Stimulated activated CD4-positive, alpha-beta T cell treated with anti-CD3 and anti-CD28 coated beads, Interleukin-12 subunit alpha, Interleukin-12 subunit beta, amount 100 ng/mL, for 4 hours (primary cell): Measurements from ENCODE around the gene FSTL4.

Experiments used
- DNase-seq: peaks from one replicate; pipeline ENCODE4 v3.0.0-alpha.2; 2020

FSTL4 gene

GRCh38 chr5:133250527-133250926 is 361.8 kb downstream of the FSTL4 start:
- DNase-seq = no peak

GRCh38 chr5:133249593-133249992 is 362.7 kb downstream of the FSTL4 start:
- no peak for DNase-seq

- no peak for DNase-seq
Observed at GRCh38 chr5:133247881-133248624, 364.3 kb downstream of the FSTL4 start.

GRCh38 chr5:133247151-133247709 is 365.1 kb downstream of the FSTL4 start:
- no peak for DNase-seq

GRCh38 chr5:133246376-133247150 is 365.8 kb downstream of the FSTL4 start:
- DNase-seq = no peak

GRCh38 chr5:133246053-133246370 is 366.3 kb downstream of the FSTL4 start:
- no peak for DNase-seq

- DNase-seq = peak; percentile 19
Observed at GRCh38 chr5:133245191-133246052, 366.9 kb downstream of the FSTL4 start.

- DNase-seq = no peak
Observed at GRCh38 chr5:133244242-133244641, 368.1 kb downstream of the FSTL4 start.

DNA sequence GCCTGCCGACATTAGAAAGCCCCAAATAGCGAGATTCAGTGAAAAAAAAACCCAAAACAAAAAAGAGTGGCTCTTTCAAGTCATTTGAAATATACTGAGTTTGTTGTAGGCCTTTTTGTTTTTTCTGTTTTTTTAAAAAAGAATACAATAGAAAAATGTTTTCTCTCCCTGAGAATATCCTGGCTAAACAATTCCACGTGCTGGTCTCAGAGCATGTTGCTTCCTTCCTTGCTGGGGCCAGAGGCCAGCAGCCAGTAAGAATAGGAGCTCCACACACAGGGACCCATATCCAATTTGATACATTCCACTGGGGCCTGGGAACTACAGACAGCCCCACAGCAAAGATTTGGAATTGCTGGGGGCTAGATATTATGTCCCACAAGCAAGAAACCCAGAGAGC is 369.1 kb downstream of the FSTL4 start:
- DNase-seq = no peak

DNA sequence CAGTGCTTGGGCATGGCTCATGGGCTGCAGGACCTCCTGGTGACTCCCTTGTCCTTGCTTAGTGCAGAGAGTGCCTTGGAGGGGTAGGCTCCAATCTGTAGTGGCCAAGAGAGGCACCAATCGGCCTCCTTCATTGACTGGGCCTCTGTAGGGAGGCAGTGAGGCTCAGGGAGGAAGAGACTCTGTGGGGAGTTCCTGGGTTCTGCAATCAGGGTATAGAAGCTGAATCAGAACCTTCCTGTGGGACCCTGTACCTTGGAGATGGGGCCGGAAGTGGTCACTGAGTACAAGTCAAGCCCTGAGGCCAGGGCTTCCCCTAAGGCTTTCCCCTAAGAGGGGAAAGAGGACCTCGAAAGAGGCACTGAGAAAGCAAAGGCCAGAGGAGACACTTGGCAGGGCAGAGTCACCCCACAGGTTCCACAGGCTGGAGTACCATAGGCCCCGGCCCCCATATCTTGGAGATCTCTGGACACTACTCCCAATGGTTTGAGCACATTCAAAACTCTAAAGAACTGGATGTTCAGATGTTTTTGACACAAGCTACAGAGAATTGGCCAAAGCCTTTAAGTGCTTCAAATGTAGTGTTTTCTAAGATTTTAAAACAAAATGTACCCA is 370.0 kb downstream of the FSTL4 start:
- DNase-seq = no peak

- DNase-seq = no peak
Observed at GRCh38 chr5:133241179-133242092, 370.9 kb downstream of the FSTL4 start.

DNA sequence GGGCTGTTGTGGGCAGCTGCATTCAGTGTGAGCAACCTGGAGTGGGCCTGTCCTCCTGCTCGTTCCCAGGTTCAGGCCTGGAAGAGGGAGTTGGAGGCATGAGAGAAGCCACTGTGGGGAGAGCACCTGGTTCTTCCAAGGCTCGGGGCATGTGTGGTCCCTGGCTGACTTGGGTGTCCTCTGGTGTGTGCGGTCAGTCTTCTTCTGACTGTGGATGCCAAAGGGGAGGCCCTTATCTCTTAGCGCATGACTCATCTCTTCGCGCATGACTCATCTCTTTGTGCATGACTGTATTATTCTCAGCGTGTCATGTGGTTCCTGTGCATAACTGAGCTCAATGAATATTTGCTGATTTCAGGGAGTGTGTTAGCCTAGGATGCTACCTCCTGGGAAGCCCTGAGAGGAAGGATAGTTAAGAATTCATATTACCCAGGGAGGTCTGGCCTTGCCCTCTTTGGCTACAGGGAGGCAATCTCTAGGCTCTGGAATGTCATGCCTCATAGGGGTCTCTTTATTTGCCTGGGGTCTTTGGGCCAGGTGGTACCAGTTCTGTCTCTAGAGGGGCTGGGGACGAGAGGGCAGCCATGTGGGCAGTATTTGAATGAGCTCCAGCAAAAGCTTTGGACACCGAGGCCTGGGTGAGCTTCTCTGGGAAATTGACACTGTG is 371.8 kb downstream of the FSTL4 start:
- DNase-seq = no peak

DNA sequence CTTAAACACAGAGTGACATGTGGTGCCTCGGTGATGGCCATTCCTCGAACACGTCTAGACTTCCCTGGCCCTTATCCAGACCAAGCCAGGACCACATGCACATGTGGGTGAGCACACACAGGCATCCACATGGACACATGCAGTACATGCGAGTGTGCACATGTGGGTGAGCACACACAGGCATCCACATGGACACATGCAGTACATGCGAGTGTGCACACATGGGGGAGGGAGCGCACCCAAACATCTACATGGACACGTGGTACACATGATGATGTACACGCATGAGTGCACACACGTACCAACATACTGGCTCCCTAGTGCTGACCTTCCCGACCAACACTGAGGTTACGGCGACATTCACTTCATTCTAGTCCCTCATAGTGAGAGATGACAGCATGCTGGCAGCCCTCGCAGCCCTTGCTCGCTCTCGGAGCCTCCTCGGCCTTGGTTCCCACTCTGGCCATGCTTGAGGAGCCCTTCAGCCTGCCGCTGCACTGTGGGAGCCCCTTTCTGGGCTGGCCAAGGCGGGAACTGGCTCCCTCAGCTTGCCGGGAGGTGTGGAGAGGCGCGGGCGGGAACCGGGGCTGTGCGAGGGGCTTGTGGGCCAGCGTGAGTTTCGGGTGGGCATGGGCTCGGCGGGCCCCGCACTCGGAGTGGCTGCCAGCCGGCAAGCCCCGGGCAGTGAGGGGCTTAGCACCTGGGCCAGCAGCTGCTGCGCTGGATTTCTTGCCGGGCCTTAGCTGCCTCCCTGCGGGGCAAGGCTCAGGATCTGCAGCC is 373.7 kb downstream of the FSTL4 start:
- no peak for DNase-seq

DNA sequence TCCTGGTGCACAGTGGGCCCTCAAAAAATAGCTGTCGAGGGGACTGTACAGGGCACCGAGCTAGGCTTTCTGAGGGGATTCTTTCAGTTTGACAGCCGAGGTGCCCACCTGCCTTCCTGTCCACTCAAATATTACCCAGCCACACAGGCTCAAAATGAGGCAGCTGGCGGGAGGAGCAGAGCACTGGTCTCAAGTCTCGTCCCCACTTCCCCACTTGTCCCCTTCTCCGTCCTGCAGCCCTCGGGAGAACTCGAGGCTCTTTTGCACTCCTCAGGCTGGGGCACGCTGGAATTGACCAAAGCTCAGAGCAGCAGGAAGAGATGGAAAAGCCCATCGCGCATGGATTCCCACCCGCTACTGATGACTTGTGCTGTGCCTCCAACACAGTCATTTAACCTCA is 375.4 kb downstream of the FSTL4 start:
- no peak for DNase-seq

DNA sequence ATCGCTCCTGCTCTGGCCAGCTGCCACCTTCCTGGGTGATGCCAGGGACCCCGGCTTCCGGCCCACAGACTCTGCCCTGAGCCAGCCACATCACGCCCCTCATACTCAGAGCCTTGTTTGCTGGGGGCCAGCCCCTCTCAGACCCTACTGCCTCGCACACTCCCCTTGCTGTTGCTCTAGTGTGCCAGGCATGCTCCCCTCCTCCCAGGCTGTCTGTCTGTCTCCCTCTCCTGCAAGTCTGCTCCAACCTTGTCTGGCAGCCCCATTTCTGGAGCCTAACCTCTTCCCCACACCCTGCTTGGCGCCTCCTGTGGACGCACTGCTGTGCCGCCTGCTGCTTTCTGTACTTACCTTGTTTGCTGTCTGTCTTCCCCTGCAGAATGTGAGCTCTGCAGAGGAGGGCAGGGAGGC is 375.8 kb downstream of the FSTL4 start:
- no peak for DNase-seq

DNA sequence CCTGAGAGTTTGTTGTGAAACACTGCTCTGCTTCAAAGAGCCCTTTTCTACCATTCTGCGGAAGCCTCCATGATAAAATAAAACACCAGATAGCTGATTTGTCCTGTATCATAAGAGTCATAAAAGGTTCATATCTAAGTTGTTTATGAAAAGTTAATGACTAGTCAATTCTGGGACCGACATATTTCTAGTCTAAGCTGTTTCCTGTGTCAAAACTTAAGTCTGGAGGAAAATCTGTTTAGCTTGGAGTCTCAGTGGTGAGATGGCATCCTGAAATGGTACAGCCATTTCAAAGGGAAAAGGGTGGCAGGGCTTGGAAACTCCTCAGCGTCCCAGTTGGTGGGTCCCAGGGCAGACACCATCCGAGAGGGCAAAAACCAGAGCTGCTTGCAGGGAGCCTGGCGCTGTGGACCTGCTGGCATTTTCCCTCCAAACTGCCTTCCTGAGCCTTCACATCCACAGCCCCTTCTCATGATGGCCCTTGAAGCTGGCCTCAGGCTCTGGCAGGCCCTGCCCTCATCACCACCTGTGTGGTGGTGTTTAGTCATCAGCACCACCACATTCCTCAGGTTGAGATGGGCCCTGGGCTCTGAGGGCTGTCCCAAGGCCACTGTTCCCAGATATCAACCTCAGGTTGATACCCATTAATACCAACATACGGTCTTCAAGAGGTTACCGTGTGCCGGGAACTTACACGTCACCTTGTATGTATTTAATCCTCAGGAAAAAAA is 376.5 kb downstream of the FSTL4 start:
- no peak for DNase-seq

DNA sequence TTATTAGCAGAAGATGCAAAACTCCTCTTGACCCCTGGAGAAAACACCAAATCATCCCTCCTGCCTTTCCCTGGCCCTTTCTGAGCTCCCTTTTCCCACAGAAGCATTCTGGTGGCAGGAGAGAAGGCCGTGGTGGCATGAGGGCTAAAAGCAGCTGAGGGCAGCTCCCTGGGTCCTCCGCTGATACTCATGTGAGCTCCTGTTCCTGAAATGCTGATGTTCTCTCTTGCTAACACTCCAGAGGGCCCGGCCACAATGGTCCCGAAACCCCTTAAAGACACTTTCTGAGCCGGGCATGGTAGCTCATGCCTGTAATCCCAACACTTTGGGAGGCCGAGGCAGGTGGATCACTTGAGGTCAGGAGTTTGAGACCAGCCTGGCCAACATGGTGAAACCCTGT is 377.4 kb downstream of the FSTL4 start:
- DNase-seq = no peak

DNA sequence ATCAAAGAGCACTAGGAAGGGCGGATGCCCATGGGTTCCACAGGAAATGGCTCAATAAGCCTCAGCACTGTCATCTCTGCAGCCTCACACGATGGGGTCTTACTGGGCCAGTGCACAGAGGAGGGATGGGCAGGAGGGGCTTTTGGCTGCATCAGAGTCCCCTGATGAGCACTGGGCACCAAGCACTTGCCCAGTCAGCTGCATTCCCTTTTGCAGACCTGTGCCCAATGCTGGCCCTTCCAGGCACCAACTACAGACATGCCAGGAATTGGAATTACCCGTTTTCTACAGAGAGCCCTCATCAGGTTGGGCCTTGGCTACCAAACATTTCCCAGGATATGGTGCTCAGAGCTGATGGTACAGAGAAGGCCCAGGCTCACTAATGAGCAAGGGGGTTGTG is 378.1 kb downstream of the FSTL4 start:
- DNase-seq = no peak

DNA sequence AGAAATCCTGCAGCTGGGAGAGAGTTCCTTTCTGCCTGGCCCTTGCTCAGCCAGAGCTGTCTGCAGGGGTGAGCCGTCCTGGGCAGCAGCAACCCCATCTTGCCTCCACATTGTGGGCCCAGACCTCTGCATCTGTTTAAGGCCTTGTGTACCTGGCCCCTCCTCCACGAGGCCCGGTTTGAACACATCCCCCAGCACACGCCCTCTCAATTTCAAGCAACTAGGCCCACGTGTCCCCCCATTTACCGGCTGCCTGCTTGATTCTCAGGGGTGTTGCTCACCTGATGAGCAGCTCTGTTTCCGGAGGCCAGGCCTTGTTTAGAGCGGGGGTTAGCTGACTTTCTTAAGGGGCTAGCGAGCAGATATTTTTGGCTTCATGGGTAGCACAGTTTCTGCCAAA is 378.7 kb downstream of the FSTL4 start:
- DNase-seq = no peak

DNA sequence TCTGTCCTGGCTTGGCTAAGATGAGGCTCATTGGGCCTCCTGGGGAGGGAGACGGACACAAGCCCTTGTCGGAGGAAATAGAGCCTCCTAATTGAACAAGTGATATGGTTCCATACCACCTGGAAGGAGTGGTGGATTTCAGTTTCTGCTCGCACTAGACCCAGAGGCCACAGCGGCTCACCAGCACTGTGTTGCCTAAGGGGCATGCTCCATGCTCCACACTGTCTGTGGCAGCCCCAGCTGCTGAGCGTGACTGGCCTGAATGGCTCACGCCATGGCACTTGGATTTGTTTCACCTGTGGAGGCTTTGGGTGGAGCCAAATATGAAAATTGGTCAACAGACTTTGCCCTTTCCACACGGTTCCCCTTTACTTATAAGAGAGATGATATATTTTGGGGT is 379.4 kb downstream of the FSTL4 start:
- no peak for DNase-seq
